ENCODE data around the gene COL6A1.

The COL6A1 gene

GRCh38 chr21:46052703-46053651 lies 71.4 kb downstream of the COL6A1 start:
- DNase-seq, result no peak

GRCh38 chr21:46054031-46054430 lies 72.5 kb downstream of the COL6A1 start:
- DNase-seq, result no peak

- DNase-seq, result no peak
Observed at GRCh38 chr21:46054451-46054881, 72.9 kb downstream of the COL6A1 start.
